WTC11 (cell line): ENCODE data around the gene CAPZB. TPM values are rescaled to one million over a fixed set of nuclear protein-coding genes. Genes with fewer than 3 reads are reported as not detected.

Experiments used
- ATAC-seq: fragments of 200-7000 bp; cut with Tn5 transposase; 2 replicates; pipeline ENCODE4 v1.10.0; 2021; ENCODE audit warnings: mild to moderate bottlenecking, moderate library complexity
- CTCF ChIA-PET: fragments of 300-600 bp; sonication (Branson Sonifier 250); formaldehyde crosslinking; loops from one replicate; lab custom pipeline; 2021; ENCODE audit warnings: antibody characterized with exemption; lab: Charles Lee
- POLR2A ChIA-PET: fragments of 350-600 bp; sonication (Branson Sonifier 250); formaldehyde crosslinking; loops from one replicate; lab custom pipeline; 2021; ENCODE audit warnings: antibody characterized with exemption; lab: Charles Lee
- DNase-seq: peaks from one replicate; pipeline ENCODE4 v3.0.0; 2021; ENCODE audit warnings: low spot score
- H3K27ac Mint-ChIP-seq: 2 replicates; pipeline ENCODE4 v1.8.0; 2021; ENCODE audit warnings: mixed read lengths
- H3K27me3 Mint-ChIP-seq: 2 replicates; pipeline ENCODE4 v1.8.0; 2021; ENCODE audit warnings: low read depth, mild to moderate bottlenecking, moderate library complexity, mixed read lengths
- H3K36me3 Mint-ChIP-seq: 2 replicates; pipeline ENCODE4 v1.8.0; 2021; ENCODE audit warnings: mixed read lengths
- H3K4me1 Mint-ChIP-seq: 2 replicates; pipeline ENCODE4 v1.8.0; 2022; ENCODE audit warnings: mixed read lengths
- H3K4me3 Mint-ChIP-seq: 2 replicates; pipeline ENCODE4 v1.8.0; 2021; ENCODE audit warnings: mild to moderate bottlenecking, moderate library complexity, mixed read lengths
- H3K9me3 Mint-ChIP-seq: 2 replicates; pipeline ENCODE4 v1.8.0; 2021; ENCODE audit warnings: mixed read lengths
- AFF4 ChIP-seq: sonication (generic); formaldehyde crosslinking; IDR thresholded peaks from 2 replicates; pipeline ENCODE4 v1.8.1; 2023; ENCODE audit warnings: mild to moderate bottlenecking, missing genetic modification reagents, borderline replicate concordance
- CBFB ChIP-seq: sonication (generic); formaldehyde crosslinking; IDR thresholded peaks from 2 replicates; pipeline ENCODE4 v1.8.1; 2022; ENCODE audit warnings: mild to moderate bottlenecking, low read depth, missing genetic modification reagents
- CREM ChIP-seq: sonication (generic); formaldehyde crosslinking; IDR thresholded peaks from 2 replicates; pipeline ENCODE4 v1.8.1; 2022; ENCODE audit warnings: mild to moderate bottlenecking, missing genetic modification reagents, moderate library complexity
- EMX1 ChIP-seq: fragments of 250-450 bp; sonication (Bioruptor Pico); IDR thresholded peaks from 2 replicates; pipeline ENCODE4 v1.8.0; 2021; ENCODE audit warnings: mild to moderate bottlenecking
- ETV6 ChIP-seq: sonication (generic); formaldehyde crosslinking; IDR thresholded peaks from 2 replicates; pipeline ENCODE4 v1.8.1; 2022; ENCODE audit warnings: mild to moderate bottlenecking, missing genetic modification reagents
- FOXJ3 ChIP-seq: sonication (generic); formaldehyde crosslinking; IDR thresholded peaks from 2 replicates; pipeline ENCODE4 v1.9.0; 2021; ENCODE audit warnings: missing genetic modification reagents, mild to moderate bottlenecking, borderline replicate concordance
- GABPB1 ChIP-seq: sonication (generic); formaldehyde crosslinking; IDR thresholded peaks from 2 replicates; pipeline ENCODE4 v1.8.1; 2023; ENCODE audit warnings: mild to moderate bottlenecking, missing genetic modification reagents
- MYBL2 ChIP-seq: sonication (generic); formaldehyde crosslinking; IDR thresholded peaks from 2 replicates; pipeline ENCODE4 v1.8.1; 2023; ENCODE audit warnings: mild to moderate bottlenecking, moderate library complexity, missing genetic modification reagents
- NFYB ChIP-seq: sonication (generic); formaldehyde crosslinking; conservative IDR thresholded peaks from 2 replicates; pipeline ENCODE4 v1.8.0; 2022; ENCODE audit warnings: low read depth, missing genetic modification reagents
- NR1H2 ChIP-seq: sonication (generic); formaldehyde crosslinking; IDR thresholded peaks from 2 replicates; pipeline ENCODE4 v1.9.0; 2021; ENCODE audit warnings: mild to moderate bottlenecking, moderate library complexity, missing genetic modification reagents
- NR2C2 ChIP-seq: sonication (generic); formaldehyde crosslinking; IDR thresholded peaks from 2 replicates; pipeline ENCODE4 v1.8.0; 2022; ENCODE audit warnings: mild to moderate bottlenecking, missing genetic modification reagents
- SMAD3 ChIP-seq: sonication (generic); formaldehyde crosslinking; IDR thresholded peaks from 2 replicates; pipeline ENCODE4 v1.8.0; 2022; ENCODE audit warnings: missing genetic modification reagents, mild to moderate bottlenecking, borderline replicate concordance
- TCF7 ChIP-seq: sonication (generic); formaldehyde crosslinking; IDR thresholded peaks from 2 replicates; pipeline ENCODE4 v1.8.0; 2022; ENCODE audit warnings: mild to moderate bottlenecking, low read depth, missing genetic modification reagents, moderate library complexity
- USF2 ChIP-seq: sonication (generic); formaldehyde crosslinking; IDR thresholded peaks from 2 replicates; pipeline ENCODE4 v1.8.1; 2023; ENCODE audit warnings: mild to moderate bottlenecking, missing genetic modification reagents, moderate library complexity
- ZBTB21 ChIP-seq: sonication (generic); formaldehyde crosslinking; IDR thresholded peaks from 2 replicates; pipeline ENCODE4 v1.8.1; 2023; ENCODE audit warnings: mild to moderate bottlenecking, missing genetic modification reagents, borderline replicate concordance
- ZNF671 ChIP-seq: fragments of 250-450 bp; sonication (Bioruptor Pico); IDR thresholded peaks from 2 replicates; pipeline ENCODE4 v1.8.0; 2021; ENCODE audit warnings: mild to moderate bottlenecking
- total RNA-seq: library from RNA; stranded (reverse); gene quantifications from 3 replicates; pipeline ENCODE4 v1.2.3, GENCODE V29; 2021
- TF ChIP-seq, protein P1 (sequence below): fragments of 250-450 bp; sonication (Bioruptor Pico); IDR thresholded peaks from 2 replicates; pipeline ENCODE4 v1.9.0; 2021; ENCODE audit warnings: moderate library complexity, mild to moderate bottlenecking, inconsistent platforms, borderline replicate concordance
- TF ChIP-seq, protein P2 (sequence below): sonication (generic); formaldehyde crosslinking; IDR thresholded peaks from 2 replicates; pipeline ENCODE4 v1.8.1; 2022; ENCODE audit warnings: low read depth, mild to moderate bottlenecking, moderate library complexity, missing genetic modification reagents, borderline replicate concordance
- TF ChIP-seq, protein P3 (sequence below): sonication (generic); formaldehyde crosslinking; IDR thresholded peaks from 2 replicates; pipeline ENCODE4 v1.8.0; 2023; ENCODE audit warnings: missing genetic modification reagents, mild to moderate bottlenecking, borderline replicate concordance
- TF ChIP-seq, protein P4 (sequence below): fragments of 250-450 bp; sonication (Bioruptor Pico); conservative IDR thresholded peaks from 2 replicates; pipeline ENCODE4 v1.9.0; 2021; ENCODE audit warnings: mild to moderate bottlenecking

Gene CAPZB
- total RNA-seq, 1 experiment from 2014 or later = 348 TPM

GRCh38 chr1:19438516-19439195 lies 46.7 kb downstream of the CAPZB start (continued):
- TF ChIP-seq TCF7 (CRISPR knock-in tag) = no peak
- TF ChIP-seq SMAD3 = no peak

- Mint-ChIP-seq H3K27ac (peak overlapping the region; percentile 75), H3K36me3 (peaks cover 6% of the 10 kb centered on the region), H3K4me1 (peaks cover 37% of the 10 kb centered on the region), H3K27me3 (no peaks in the 10 kb centered on the region), H3K4me3 (no peak overlapping the region), H3K9me3 (no peaks in the 10 kb centered on the region)
- CTCF ChIA-PET = interaction anchor here (0.6 to 1.7 kb wide), 6 partner anchors 28 to 426 kb away, joined by 3 to 9 read pairs (median 4); no protein-coding TSS in a partner anchor
- DNase-seq (no peak), ATAC-seq (no peak)
- TF ChIP-seq ETV6 (CRISPR knock-in tag) (no peak), TCF7 (CRISPR knock-in tag) (no peak), FOXJ3 (CRISPR knock-in tag) (no peak), AFF4 (CRISPR knock-in tag) (no peak), CREM (no peak), ZNF671 (no peak), NR1H2 (CRISPR knock-in tag) (no peak), USF2 (CRISPR knock-in tag) (no peak), NFYB (CRISPR knock-in tag) (no peak), CBFB (CRISPR knock-in tag) (no peak), MYBL2 (CRISPR knock-in tag) (no peak), GABPB1 (no peak), ZBTB21 (CRISPR knock-in tag) (no peak), EMX1 (no peak), NR2C2 (CRISPR knock-in tag) (no peak)
- TF ChIP-seq, protein P1, sequence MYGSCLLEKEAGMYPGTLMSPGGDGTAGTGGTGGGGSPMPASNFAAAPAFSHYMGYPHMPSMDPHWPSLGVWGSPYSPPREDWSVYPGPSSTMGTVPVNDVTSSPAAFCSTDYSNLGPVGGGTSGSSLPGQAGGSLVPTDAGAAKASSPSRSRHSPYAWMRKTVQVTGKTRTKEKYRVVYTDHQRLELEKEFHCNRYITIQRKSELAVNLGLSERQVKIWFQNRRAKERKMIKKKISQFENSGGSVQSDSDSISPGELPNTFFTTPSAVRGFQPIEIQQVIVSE (CRISPR knock-in tag) = no peak
- TF ChIP-seq, protein P2, sequence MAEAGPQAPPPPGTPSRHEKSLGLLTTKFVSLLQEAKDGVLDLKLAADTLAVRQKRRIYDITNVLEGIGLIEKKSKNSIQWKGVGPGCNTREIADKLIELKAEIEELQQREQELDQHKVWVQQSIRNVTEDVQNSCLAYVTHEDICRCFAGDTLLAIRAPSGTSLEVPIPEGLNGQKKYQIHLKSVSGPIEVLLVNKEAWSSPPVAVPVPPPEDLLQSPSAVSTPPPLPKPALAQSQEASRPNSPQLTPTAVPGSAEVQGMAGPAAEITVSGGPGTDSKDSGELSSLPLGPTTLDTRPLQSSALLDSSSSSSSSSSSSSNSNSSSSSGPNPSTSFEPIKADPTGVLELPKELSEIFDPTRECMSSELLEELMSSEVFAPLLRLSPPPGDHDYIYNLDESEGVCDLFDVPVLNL (CRISPR knock-in tag) = no peak
- TF ChIP-seq, protein P3, sequence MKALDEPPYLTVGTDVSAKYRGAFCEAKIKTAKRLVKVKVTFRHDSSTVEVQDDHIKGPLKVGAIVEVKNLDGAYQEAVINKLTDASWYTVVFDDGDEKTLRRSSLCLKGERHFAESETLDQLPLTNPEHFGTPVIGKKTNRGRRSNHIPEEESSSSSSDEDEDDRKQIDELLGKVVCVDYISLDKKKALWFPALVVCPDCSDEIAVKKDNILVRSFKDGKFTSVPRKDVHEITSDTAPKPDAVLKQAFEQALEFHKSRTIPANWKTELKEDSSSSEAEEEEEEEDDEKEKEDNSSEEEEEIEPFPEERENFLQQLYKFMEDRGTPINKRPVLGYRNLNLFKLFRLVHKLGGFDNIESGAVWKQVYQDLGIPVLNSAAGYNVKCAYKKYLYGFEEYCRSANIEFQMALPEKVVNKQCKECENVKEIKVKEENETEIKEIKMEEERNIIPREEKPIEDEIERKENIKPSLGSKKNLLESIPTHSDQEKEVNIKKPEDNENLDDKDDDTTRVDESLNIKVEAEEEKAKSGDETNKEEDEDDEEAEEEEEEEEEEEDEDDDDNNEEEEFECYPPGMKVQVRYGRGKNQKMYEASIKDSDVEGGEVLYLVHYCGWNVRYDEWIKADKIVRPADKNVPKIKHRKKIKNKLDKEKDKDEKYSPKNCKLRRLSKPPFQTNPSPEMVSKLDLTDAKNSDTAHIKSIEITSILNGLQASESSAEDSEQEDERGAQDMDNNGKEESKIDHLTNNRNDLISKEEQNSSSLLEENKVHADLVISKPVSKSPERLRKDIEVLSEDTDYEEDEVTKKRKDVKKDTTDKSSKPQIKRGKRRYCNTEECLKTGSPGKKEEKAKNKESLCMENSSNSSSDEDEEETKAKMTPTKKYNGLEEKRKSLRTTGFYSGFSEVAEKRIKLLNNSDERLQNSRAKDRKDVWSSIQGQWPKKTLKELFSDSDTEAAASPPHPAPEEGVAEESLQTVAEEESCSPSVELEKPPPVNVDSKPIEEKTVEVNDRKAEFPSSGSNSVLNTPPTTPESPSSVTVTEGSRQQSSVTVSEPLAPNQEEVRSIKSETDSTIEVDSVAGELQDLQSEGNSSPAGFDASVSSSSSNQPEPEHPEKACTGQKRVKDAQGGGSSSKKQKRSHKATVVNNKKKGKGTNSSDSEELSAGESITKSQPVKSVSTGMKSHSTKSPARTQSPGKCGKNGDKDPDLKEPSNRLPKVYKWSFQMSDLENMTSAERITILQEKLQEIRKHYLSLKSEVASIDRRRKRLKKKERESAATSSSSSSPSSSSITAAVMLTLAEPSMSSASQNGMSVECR (CRISPR knock-in tag) = no peak
- TF ChIP-seq, protein P4, sequence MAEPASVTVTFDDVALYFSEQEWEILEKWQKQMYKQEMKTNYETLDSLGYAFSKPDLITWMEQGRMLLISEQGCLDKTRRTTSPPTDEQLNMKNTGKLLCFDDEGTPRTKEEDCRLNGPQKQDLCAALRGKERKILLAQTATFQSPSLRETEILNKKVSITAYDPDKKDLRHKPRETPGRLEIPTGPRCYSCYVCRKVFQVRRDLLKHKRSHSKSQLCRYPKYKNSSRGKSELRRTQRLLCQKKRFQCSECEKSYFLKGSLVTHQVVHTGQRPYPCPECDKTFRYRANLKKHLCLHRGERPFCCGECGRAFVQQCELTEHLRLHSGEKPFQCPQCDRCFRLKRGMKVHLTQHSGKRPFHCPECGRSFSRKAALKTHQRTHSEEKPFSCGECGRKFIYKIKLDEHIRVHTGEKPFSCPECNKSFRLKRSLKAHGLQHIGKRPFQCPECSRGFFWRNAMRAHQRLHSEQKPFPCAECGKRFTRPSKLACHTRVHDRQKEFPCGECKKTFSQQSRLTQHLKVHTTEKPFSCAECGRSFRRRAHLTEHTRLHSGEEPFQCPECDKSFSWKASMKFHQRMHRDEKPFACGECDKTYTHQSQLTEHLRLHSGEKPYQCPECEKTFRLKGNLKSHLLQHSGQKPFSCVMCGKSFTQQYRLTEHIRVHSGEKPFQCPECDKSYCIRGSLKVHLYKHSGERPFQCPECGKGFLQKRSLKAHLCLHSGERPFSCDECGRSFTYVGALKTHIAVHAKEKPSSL (CRISPR knock-in tag) = no peak
- POLR2A ChIA-PET = no interaction called here
Measured at GRCh38 chr1:19437891-19438294, 47.4 kb downstream of the CAPZB start.
